Sciatic nerve (tissue), 2 donors: ENCODE data around the gene IL18BP. TPM values are rescaled to one million over a fixed set of nuclear protein-coding genes. Genes with fewer than 3 reads are reported as not detected.

Source experiments
- ATAC-seq: fragments of 200-7000 bp; cut with Tn5 transposase; one replicate; pipeline ENCODE4 v1.9.1; 2020; ENCODE audit warnings: mild to moderate bottlenecking, moderate library complexity
- DNase-seq: peaks from one replicate; pipeline ENCODE4 v3.0.0-alpha.2; 2020; ENCODE audit warnings: low spot score
- intact Hi-C: fragments of 100-400 bp; cut with DNase I; formaldehyde crosslinking; loops from one replicate; pipeline ENCODE4 v1.14.2; 2022
- total RNA-seq: library from RNA; stranded (reverse); fragmentation: NEBNext Ultra II Directional; extraction: Animal tissue kit (Norgen Biotek cat#: 25700); gene quantifications from one replicate; pipeline ENCODE4 v1.2.1, GENCODE V29; 2021
- donor health status: DM: no; HTN: no; CAD: no.
- donor health status: DM: no; HTN: no; CAD: no.

Gene IL18BP
- 13.5 TPM for total RNA-seq

- DNase-seq (no peak), ATAC-seq (peak; percentile 17)
- intact Hi-C loops, result no loop called here
Observed at GRCh38 chr11:71998649-71999310, at the start of gene IL18BP. TSS of gene IL18BP (plus strand) at chr11:71998909. CDS start at chr11:71999985, 1,076 bp downstream.

GRCh38 chr11:71949034-71949433, 49.7 kb upstream of the IL18BP start:
- intact Hi-C loops, result no loop called here
- no peak for DNase-seq
- no peak for ATAC-seq

- intact Hi-C loops, result no loop called here
- DNase-seq, result no peak
- no peak for ATAC-seq
Observed at GRCh38 chr11:71951741-71952310, 46.9 kb upstream of the IL18BP start.

- no peak for DNase-seq
- intact Hi-C loops, result no loop called here
- no peak for ATAC-seq
Observed at GRCh38 chr11:71955898-71956456, 42.7 kb upstream of the IL18BP start.

- DNase-seq (no peak), ATAC-seq (no peak)
- intact Hi-C loops, result no loop called here
Observed at GRCh38 chr11:71962428-71963038, 36.2 kb upstream of the IL18BP start.

- ATAC-seq, result no peak
- intact Hi-C loops, result no loop called here
- DNase-seq, result no peak
Observed at GRCh38 chr11:71963468-71963867, 35.2 kb upstream of the IL18BP start.

- intact Hi-C loops, result no loop called here
- DNase-seq, result no peak
- ATAC-seq, result no peak
Observed at GRCh38 chr11:71964641-71965040, 34.1 kb upstream of the IL18BP start.

GRCh38 chr11:71971680-71972079, 27.0 kb upstream of the IL18BP start:
- intact Hi-C loops, result no loop called here
- DNase-seq (no peak), ATAC-seq (no peak)

GRCh38 chr11:71976551-71976950, 22.2 kb upstream of the IL18BP start:
- intact Hi-C loops, result no loop called here
- ATAC-seq, result no peak
- DNase-seq, result no peak

GRCh38 chr11:71977090-71977489, 21.6 kb upstream of the IL18BP start:
- intact Hi-C loops, result no loop called here
- no peak for DNase-seq
- ATAC-seq, result no peak

GRCh38 chr11:71977743-71978418, 20.8 kb upstream of the IL18BP start:
- ATAC-seq, result peak; percentile 74
- DNase-seq, result no peak
- intact Hi-C loops, result no loop called here

- ATAC-seq (no peak), DNase-seq (no peak)
- intact Hi-C loops, result no loop called here
Observed at GRCh38 chr11:71979094-71979493, 19.6 kb upstream of the IL18BP start.

GRCh38 chr11:71979602-71980001, 19.1 kb upstream of the IL18BP start:
- ATAC-seq (no peak), DNase-seq (no peak)
- intact Hi-C loops, result no loop called here

GRCh38 chr11:71986131-71986530, 12.6 kb upstream of the IL18BP start:
- intact Hi-C loops, result no loop called here
- DNase-seq, result no peak
- ATAC-seq, result no peak

GRCh38 chr11:71987521-71987920, 11.2 kb upstream of the IL18BP start:
- ATAC-seq (no peak), DNase-seq (no peak)
- intact Hi-C loops, result no loop called here

GRCh38 chr11:71988050-71988449, 10.7 kb upstream of the IL18BP start:
- ATAC-seq (peak; percentile 70), DNase-seq (no peak)
- intact Hi-C loops, result no loop called here

GRCh38 chr11:71990701-71991100, 8.0 kb upstream of the IL18BP start:
- no peak for ATAC-seq
- intact Hi-C loops, result no loop called here
- no peak for DNase-seq

GRCh38 chr11:71991494-71991893, 7.2 kb upstream of the IL18BP start:
- DNase-seq, result no peak
- intact Hi-C loops, result no loop called here
- peak; percentile 64 for ATAC-seq

GRCh38 chr11:71992136-71992730, 6.5 kb upstream of the IL18BP start:
- DNase-seq, result no peak
- intact Hi-C loops, result no loop called here
- no peak for ATAC-seq
